NOMO-1 treated with dmso at 0.1 percent for 144 hours (cell line): Measurements from ENCODE around the gene FAM217B.
"Not testable (repeated sequence)": the region's sequence is repeated elsewhere in the genome, so short reads cannot be mapped to it uniquely, and the experiment has no call there.

Source experiments
- DNase-seq: peaks from one replicate; lab custom pipeline; 2025; ENCODE audit not compliant: unreplicated experiment; lab: John Stamatoyannopoulos, UW

Gene FAM217B

GRCh38 chr20:59938696-59939051 is 1.5 kb upstream of the FAM217B start:
- no peak for DNase-seq

- no peak for DNase-seq
These were observed 924 bp upstream of the FAM217B start for GRCh38 chr20:59939052-59939878.

GRCh38 chr20:59939879-59940128 is 385 bp upstream of the FAM217B start:
- no peak for DNase-seq

GRCh38 chr20:59940956-59941294 is 736 bp downstream of the FAM217B start:
- no peak for DNase-seq

GRCh38 chr20:59942245-59942644 is 2.1 kb downstream of the FAM217B start:
- no peak for DNase-seq

DNA sequence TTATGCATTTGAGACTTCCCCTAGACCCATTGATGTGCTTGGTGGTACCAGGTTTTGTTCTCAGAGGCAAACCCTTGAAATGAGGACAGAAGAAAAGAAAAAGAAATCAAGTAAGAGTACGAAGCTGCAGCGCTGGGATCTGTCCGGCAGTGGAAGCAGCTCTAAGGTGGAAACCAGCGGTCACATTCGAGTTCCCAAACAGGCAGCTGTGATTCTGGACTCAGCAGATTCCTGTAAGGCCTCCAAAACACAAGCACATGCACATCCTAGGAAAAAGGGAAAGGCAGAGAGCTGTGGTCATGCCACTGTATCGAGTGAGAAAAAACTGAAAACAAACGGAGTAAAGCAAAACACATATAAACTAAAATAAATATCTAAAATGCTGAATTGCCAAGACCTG is 4.5 kb downstream of the FAM217B start:
- no peak for DNase-seq

- DNase-seq, result no peak
These were observed 5.0 kb downstream of the FAM217B start for GRCh38 chr20:59945175-59945574.

DNA sequence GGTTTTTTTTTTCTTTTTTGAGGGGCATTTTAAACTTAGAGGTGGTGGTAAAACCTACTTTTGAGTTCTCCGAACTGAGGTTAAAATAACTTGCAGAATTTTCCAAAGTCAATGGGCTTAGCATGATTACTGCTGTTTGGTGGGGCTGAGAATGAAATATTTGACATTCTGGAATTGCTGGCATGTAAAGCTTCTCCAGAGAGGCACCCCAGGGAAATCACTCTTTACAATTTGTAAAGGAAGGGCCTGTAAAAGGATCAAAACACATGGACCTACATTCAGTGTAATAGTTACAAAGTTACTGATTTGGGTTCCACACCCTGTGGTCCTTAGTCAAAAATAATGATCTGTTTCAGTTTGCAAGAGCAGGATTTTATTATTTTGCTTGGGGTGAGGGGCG is 5.5 kb downstream of the FAM217B start:
- no peak for DNase-seq

GRCh38 chr20:59947376-59947775 is 7.2 kb downstream of the FAM217B start:
- DNase-seq, result no peak

DNA sequence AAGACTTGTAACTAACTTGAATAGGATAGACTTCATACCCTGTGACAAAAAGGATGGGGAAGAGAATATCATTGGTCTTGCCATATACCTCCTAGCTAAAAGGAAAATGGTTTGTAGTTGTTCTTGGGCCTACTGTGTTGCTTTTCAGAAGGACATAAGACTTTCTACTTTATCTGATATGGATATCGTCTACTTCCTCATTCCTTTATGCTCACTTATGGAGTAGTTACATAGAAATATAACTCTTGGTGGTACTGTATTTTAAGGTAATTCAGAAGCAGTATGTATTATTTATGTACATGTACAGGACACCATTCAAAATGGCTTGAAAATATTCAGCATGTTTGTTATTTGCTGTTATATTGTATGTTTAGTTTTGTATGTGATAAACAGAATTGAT is 8.0 kb downstream of the FAM217B start:
- no peak for DNase-seq

DNA sequence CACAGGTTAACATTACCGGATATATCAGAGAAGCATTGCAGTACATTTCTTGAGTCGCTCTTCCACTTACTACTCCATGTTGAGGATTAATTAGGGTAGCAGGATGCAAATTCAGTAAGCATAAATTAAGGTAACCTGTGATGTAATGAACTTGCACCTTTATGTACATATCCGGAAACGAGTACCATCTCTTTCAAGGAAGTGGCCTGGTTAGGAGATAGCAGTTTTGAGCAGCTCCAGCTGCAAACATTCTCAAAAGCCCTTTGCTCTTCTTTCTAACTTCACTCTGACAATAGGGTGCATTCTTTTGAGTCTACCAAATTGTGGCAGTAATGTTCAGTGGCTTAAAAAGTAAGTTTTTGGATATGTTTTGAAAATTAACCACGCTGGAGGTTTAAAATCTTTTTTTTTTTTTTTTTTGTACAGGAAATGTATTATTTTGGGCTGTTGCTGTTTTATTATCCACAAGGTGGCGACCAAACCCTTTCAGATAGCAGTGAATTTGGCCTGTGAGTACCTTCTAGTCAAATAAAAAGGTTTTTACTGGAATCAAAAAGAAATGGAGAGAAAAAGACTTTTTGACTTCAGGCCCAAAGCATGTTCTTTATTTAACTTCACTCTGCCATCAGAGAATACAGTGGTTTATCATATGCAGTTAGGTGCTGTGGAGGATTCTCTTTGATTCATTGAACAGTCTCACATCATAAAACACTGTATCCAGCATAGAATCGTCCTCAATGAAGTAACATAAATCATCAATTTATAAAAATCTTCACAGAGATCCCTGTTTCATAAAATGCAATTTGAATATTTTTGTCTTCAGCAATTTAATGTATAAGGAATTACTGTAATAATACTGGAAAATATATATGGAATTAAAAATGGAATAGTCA is 8.9 kb downstream of the FAM217B start:
- DNase-seq, result no peak

GRCh38 chr20:59949911-59950310 is 9.7 kb downstream of the FAM217B start:
- DNase-seq, result no peak

- no peak for DNase-seq
These were observed 14.5 kb downstream of the FAM217B start for GRCh38 chr20:59954718-59955117.

- peak; percentile 16 for DNase-seq
These were observed 15.1 kb downstream of the FAM217B start for GRCh38 chr20:59955131-59955796.

DNA sequence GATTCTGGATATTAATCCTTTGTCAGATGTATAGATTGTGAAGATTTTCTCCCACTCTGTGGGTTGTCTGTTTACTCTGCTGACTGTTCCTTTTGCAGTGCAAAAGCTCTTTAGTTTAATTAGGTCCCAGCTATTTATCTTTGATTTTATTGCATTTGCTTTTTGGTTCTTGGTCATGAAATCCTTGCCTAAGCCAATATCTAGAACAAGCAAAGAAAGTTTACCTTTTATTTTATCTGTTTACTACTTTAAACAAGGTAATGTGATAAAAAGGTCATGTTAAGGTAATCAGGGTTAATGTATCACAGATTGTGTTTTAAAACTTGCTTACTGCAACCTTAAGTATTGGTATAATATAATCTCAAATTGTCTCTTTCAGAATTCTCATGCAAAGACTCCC is 17.4 kb downstream of the FAM217B start:
- not testable (repeated sequence) for DNase-seq

- DNase-seq, result no peak
These were observed 17.9 kb downstream of the FAM217B start, which contains the start of gene CDH26 for GRCh38 chr20:59958123-59958522. TSS of gene CDH26 (plus strand) at chr20:59958423. CDS start at chr20:59958727, 304 bp downstream.

DNA sequence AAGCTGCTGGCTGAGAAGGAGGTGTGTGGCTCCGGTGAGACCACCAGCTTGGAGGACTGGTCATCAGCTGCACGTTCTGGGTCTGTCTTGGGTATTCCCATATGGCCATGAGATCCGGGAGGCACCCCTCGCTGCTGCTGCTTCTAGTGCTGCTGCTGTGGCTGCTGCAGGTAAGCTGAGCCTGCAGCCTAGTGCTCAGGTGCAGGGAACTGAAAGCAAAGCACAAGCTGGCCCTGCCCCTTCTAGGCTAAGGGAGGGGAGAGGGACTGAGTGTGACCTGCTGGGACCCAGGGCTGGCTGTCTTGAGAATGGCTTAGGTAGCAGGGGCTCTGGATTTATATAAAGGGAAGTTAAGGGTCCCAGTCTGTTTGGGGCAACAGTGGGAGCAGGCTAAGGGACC is 18.4 kb downstream of the FAM217B start:
- DNase-seq, result no peak

DNA sequence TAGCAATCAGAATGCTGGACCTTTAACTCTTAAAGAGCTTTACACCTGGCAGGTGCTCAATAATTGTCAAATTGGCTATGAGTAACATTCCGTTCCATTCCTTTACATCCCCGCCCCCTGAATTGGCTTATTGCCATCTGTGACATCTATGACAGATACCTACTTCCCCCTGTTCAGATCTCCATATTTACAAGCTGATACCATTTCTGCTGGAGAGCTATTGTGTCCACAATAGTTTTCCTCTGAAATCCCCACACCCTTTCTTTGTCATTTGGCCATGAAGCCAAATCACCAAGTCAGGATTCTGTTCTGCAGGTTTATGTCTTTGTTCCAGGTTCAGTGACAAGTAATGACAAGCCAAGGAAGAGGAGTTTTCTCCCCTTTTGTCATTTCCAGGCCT is 21.2 kb downstream of the FAM217B start:
- DNase-seq, result no peak

GRCh38 chr20:59962155-59962554 is 22.0 kb downstream of the FAM217B start:
- no peak for DNase-seq

GRCh38 chr20:59966428-59966827 is 26.2 kb downstream of the FAM217B start:
- DNase-seq, result no peak

- DNase-seq, result no peak
These were observed 31.2 kb downstream of the FAM217B start for GRCh38 chr20:59971428-59971827.
